Prostate gland (tissue), 2 donors: ENCODE measurements around the gene GOT1.

Source experiments
- POLR2A ChIP-seq: fragments of 450-650 bp; IDR thresholded peaks from one replicate; pipeline ENCODE4 v1.6.1; 2016; ENCODE audit warnings: antibody characterized with exemption, mild to moderate bottlenecking
- TF ChIP-seq, protein P1 (sequence below), 4 experiments: fragments of 200-600 bp in 2 of 4; fragments of 450-650 bp in 2 of 4; sonication (generic) in 2 of 4; IDR thresholded peaks; 1 replicate in 3 of 4; 2 replicates in 1 of 4; pipeline ENCODE4 v1.5.1; 2016 to 2019; ENCODE audit warnings: antibody characterized with exemption in 4 of 4, mild to moderate bottlenecking in 2 of 4, moderate library complexity in 2 of 4

DNA sequence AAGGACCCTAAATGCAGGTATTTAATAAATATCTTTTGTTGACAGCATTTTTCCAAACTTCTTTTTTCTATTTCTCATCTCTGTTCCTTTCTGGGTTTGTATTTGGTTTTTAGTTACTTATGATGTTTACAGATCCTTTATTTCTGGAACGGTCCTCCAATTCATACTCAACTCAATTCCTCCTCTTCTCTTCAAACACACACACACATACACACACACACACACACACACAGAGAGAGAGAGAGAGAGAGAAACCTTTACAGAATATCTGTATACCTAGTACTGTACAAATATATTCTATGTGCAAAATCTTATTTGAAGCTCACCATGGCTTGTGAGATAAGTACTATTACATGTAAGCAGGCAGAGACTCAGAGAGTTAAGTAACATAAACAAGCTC, 21.6 kb upstream of the GOT1 start:
- TF ChIP-seq, protein P1, sequence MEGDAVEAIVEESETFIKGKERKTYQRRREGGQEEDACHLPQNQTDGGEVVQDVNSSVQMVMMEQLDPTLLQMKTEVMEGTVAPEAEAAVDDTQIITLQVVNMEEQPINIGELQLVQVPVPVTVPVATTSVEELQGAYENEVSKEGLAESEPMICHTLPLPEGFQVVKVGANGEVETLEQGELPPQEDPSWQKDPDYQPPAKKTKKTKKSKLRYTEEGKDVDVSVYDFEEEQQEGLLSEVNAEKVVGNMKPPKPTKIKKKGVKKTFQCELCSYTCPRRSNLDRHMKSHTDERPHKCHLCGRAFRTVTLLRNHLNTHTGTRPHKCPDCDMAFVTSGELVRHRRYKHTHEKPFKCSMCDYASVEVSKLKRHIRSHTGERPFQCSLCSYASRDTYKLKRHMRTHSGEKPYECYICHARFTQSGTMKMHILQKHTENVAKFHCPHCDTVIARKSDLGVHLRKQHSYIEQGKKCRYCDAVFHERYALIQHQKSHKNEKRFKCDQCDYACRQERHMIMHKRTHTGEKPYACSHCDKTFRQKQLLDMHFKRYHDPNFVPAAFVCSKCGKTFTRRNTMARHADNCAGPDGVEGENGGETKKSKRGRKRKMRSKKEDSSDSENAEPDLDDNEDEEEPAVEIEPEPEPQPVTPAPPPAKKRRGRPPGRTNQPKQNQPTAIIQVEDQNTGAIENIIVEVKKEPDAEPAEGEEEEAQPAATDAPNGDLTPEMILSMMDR (IDR thresholded peaks at IDR 0.05), result no peak
- TF ChIP-seq POLR2A, result no peak
